Cardiac muscle cell (in vitro differentiated cells and primary cell): ENCODE results near the gene ZC3H7B. TPM values are rescaled to one million over a fixed set of nuclear protein-coding genes. Genes with fewer than 3 reads are reported as not detected.

Source experiments
- DNase-seq, 2 donors: peaks; one replicate each; pipeline versions ENCODE4 v3.0.0 to v3.0.0-alpha.2; 2010 to 2017; ENCODE audit warnings: low read depth in 1 of 2, low spot score in 1 of 2
- H3K27ac ChIP-seq: fragments of 200-600 bp; sonication (generic); 2 replicates; pipeline ENCODE4 v1.5.1; 2016
- H3K27me3 ChIP-seq: fragments of 200-600 bp; sonication (generic); 2 replicates; pipeline ENCODE4 v1.6.0; 2016; ENCODE audit warnings: control low read depth
- H3K36me3 ChIP-seq: fragments of 200-600 bp; sonication (generic); 2 replicates; pipeline ENCODE4 v1.5.1; 2016; ENCODE audit warnings: control low read depth
- H3K4me1 ChIP-seq: fragments of 200-600 bp; sonication (generic); 2 replicates; pipeline ENCODE4 v1.8.1; 2017; ENCODE audit warnings: low read depth, mild to moderate bottlenecking, mixed run types
- H3K4me3 ChIP-seq: fragments of 200-600 bp; sonication (generic); 2 replicates; pipeline ENCODE4 v1.5.1; 2016; ENCODE audit warnings: mild to moderate bottlenecking
- H3K9me3 ChIP-seq: fragments of 200-600 bp; sonication (generic); 2 replicates; pipeline ENCODE4 v1.5.1; 2017; ENCODE audit warnings: low read depth, mild to moderate bottlenecking, control low read depth
- CTCF ChIP-seq: IDR thresholded peaks from 2 replicates; pipeline ENCODE4 v1.5.1; 2012; ENCODE audit warnings: low read depth, mild to moderate bottlenecking, low read length
- polyA plus RNA-seq: library from polyadenylated mRNA; unstranded; fragments of >200 nt; fragmentation: Nextera tagmentation; extraction: Ambion mirVana; gene quantifications from 2 replicates; pipeline ENCODE4 v1.2.1, GENCODE V29; 2016
- total RNA-seq: library from RNA; depleted of rRNA; stranded (reverse); fragments of >200 nt; gene quantifications from 2 replicates; pipeline ENCODE4 v1.2.3, GENCODE V29; 2016

ZC3H7B gene
- total and polyA plus RNA-seq, 2 experiments from 2014 or later, result 7.2 to 65.9 TPM

- Histone ChIP-seq H3K27me3 (no peaks in the 10 kb centered on the region), H3K4me3 (no peak overlapping the region), H3K36me3 (peaks cover 8% of the 10 kb centered on the region), H3K4me1 (peaks cover 13% of the 10 kb centered on the region), H3K27ac (no peak overlapping the region), H3K9me3 (no peaks in the 10 kb centered on the region)
- DNase-seq, result no peak
- TF ChIP-seq CTCF, result no peak
Observed at GRCh38 chr22:41384128-41384527, 82.8 kb downstream of the ZC3H7B start.

GRCh38 chr22:41387341-41387740, 86.0 kb downstream of the ZC3H7B start:
- Histone ChIP-seq H3K4me3 (no peak overlapping the region), H3K4me1 (peaks cover 6% of the 10 kb centered on the region), H3K27ac (no peak overlapping the region), H3K9me3 (no peaks in the 10 kb centered on the region), H3K27me3 (no peaks in the 10 kb centered on the region), H3K36me3 (peaks cover 10% of the 10 kb centered on the region)
- DNase-seq, result no peak
- no peak for TF ChIP-seq CTCF

GRCh38 chr22:41394012-41394356, 92.7 kb downstream of the ZC3H7B start:
- Histone ChIP-seq H3K4me3 (no peak overlapping the region), H3K36me3 (peaks cover 14% of the 10 kb centered on the region), H3K9me3 (no peaks in the 10 kb centered on the region), H3K4me1 (no peaks in the 10 kb centered on the region), H3K27me3 (no peaks in the 10 kb centered on the region), H3K27ac (no peak overlapping the region)
- DNase-seq, result no peak
- TF ChIP-seq CTCF, result no peak

- no peaks in the 10 kb centered on the region for H3K4me1 ChIP-seq
- H3K27me3 ChIP-seq, result no peaks in the 10 kb centered on the region
- no peak overlapping the region for H3K4me3 ChIP-seq
- H3K9me3 ChIP-seq, result no peaks in the 10 kb centered on the region
- DNase-seq, result no peak
- no peak overlapping the region for H3K27ac ChIP-seq
- peaks cover 14% of the 10 kb centered on the region for H3K36me3 ChIP-seq
- no peak for TF ChIP-seq CTCF
Observed at GRCh38 chr22:41395531-41396240, 94.4 kb downstream of the ZC3H7B start.

GRCh38 chr22:41397143-41397811, 96.0 kb downstream of the ZC3H7B start:
- TF ChIP-seq CTCF, result no peak
- no peak for DNase-seq
- Histone ChIP-seq H3K4me3 (no peak overlapping the region), H3K9me3 (no peaks in the 10 kb centered on the region), H3K4me1 (peaks cover 4% of the 10 kb centered on the region), H3K27me3 (no peaks in the 10 kb centered on the region), H3K27ac (no peak overlapping the region), H3K36me3 (peaks cover 11% of the 10 kb centered on the region)
